ENCODE results near the gene KSR2. TPM values are rescaled to one million over a fixed set of nuclear protein-coding genes. Genes with fewer than 3 reads are reported as not detected.

The KSR2 gene
- total RNA-seq, 1 experiment from 2014 or later: 1.3 TPM

GRCh38 chr12:117819160-117819559 lies 149.6 kb downstream of the KSR2 start:
- no peak overlapping the region for H3K23ac ChIP-seq (ENCODE audit: insufficient read length, low read depth, low read length)
- TF ChIP-seq, protein P1, sequence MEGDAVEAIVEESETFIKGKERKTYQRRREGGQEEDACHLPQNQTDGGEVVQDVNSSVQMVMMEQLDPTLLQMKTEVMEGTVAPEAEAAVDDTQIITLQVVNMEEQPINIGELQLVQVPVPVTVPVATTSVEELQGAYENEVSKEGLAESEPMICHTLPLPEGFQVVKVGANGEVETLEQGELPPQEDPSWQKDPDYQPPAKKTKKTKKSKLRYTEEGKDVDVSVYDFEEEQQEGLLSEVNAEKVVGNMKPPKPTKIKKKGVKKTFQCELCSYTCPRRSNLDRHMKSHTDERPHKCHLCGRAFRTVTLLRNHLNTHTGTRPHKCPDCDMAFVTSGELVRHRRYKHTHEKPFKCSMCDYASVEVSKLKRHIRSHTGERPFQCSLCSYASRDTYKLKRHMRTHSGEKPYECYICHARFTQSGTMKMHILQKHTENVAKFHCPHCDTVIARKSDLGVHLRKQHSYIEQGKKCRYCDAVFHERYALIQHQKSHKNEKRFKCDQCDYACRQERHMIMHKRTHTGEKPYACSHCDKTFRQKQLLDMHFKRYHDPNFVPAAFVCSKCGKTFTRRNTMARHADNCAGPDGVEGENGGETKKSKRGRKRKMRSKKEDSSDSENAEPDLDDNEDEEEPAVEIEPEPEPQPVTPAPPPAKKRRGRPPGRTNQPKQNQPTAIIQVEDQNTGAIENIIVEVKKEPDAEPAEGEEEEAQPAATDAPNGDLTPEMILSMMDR (conservative IDR thresholded peaks at IDR 0.05): no peak; the same call in 2 of the 3 replicates
- no peak overlapping the region for H2BK120ac ChIP-seq (ENCODE audit: low read depth, low read length, poor library complexity, severe bottlenecking)
- H3K4me1 ChIP-seq (ENCODE audit: insufficient read depth, low read length): no peaks in the 10 kb centered on the region
- no peak overlapping the region for H2BK5ac ChIP-seq (ENCODE audit: insufficient read length, low read length)
- H4K5ac ChIP-seq (ENCODE audit: insufficient read length, low read depth, low read length): no peak overlapping the region
- no peak overlapping the region for H3K9ac ChIP-seq (ENCODE audit: extremely low read depth, insufficient read length, low read length)
- H3K9me3 ChIP-seq (ENCODE audit: control insufficient read depth, low read depth, low read length): no peaks in the 10 kb centered on the region
- H2BK15ac ChIP-seq (ENCODE audit: low read depth, low read length): no peak overlapping the region
- Mint-ChIP-seq H3K4me3 (no peak overlapping the region), H3K27me3 (ENCODE audit: low read depth) (no peaks in the 10 kb centered on the region), H3K36me3 (ENCODE audit: insufficient read depth in 1 of 3, low read depth in 3 of 3) (no peaks in the 10 kb centered on the region; a peak in 1 of 7 replicates), H3K9me3 (no peaks in the 10 kb centered on the region), H3K4me1 (peaks cover 17 to 21% of the 10 kb centered on the region in 2 experiments), H3K27ac (no peak overlapping the region)
- no peak overlapping the region for H3K14ac ChIP-seq (ENCODE audit: insufficient read depth, low read length)
- H4K8ac ChIP-seq (replicated peaks; ENCODE audit: insufficient read length, low read depth, low read length): no peak overlapping the region
- H3T11ph ChIP-seq (ENCODE audit: low read length): no peak overlapping the region
- H2BK20ac ChIP-seq (ENCODE audit: low read depth, low read length, poor library complexity, severe bottlenecking): no peak overlapping the region
- H2AFZ ChIP-seq (ENCODE audit: low read length): no peak overlapping the region
- no CpG with 5 or more reads among the region's 4 CpGs for WGBS (ENCODE audit: extremely low coverage, insufficient read length, low lambda C conversion rate)
- no peak overlapping the region for H2AK5ac ChIP-seq (ENCODE audit: insufficient read length, low read length)
- H3K27me3 ChIP-seq (ENCODE audit: insufficient read depth, low read length): no peaks in the 10 kb centered on the region
- no peak overlapping the region for H3K4me2 ChIP-seq (ENCODE audit: insufficient read depth, insufficient read length, low read length)
- H3K79me2 ChIP-seq (ENCODE audit: insufficient read depth, low read length): no peaks in the 10 kb centered on the region
- H4K20me1 ChIP-seq (ENCODE audit: control insufficient read depth, insufficient read depth, insufficient read length): no peaks in the 10 kb centered on the region
- H3K27ac ChIP-seq (ENCODE audit: insufficient read length, low read depth, low read length): no peak overlapping the region
- no peak overlapping the region for H3K18ac ChIP-seq (ENCODE audit: insufficient read length, low read depth, low read length)
- no peak for DNase-seq
- no peaks in the 10 kb centered on the region for H3K23me2 ChIP-seq (ENCODE audit: insufficient read length, low read depth, low read length, poor library complexity, severe bottlenecking)
- no peak overlapping the region for H2BK12ac ChIP-seq (ENCODE audit: insufficient read length, low read depth, low read length)
- no peak overlapping the region for H3K56ac ChIP-seq (ENCODE audit: insufficient read length, low read depth, low read length)
- no peak overlapping the region for H3K4ac ChIP-seq (ENCODE audit: low read depth, low read length)
- H4K91ac ChIP-seq (ENCODE audit: insufficient read length, low read depth, low read length): no peak overlapping the region
- no peaks in the 10 kb centered on the region for H3K79me1 ChIP-seq (ENCODE audit: insufficient read depth, low read depth, low read length, poor library complexity, severe bottlenecking)

All from H9 (cell line).